ENCODE results near the gene KCNC1. TPM values are rescaled to one million over a fixed set of nuclear protein-coding genes. Genes with fewer than 3 reads are reported as not detected.

KCNC1 gene
- total RNA-seq, 1 experiment from 2014 or later, result 0.20 TPM

DNA sequence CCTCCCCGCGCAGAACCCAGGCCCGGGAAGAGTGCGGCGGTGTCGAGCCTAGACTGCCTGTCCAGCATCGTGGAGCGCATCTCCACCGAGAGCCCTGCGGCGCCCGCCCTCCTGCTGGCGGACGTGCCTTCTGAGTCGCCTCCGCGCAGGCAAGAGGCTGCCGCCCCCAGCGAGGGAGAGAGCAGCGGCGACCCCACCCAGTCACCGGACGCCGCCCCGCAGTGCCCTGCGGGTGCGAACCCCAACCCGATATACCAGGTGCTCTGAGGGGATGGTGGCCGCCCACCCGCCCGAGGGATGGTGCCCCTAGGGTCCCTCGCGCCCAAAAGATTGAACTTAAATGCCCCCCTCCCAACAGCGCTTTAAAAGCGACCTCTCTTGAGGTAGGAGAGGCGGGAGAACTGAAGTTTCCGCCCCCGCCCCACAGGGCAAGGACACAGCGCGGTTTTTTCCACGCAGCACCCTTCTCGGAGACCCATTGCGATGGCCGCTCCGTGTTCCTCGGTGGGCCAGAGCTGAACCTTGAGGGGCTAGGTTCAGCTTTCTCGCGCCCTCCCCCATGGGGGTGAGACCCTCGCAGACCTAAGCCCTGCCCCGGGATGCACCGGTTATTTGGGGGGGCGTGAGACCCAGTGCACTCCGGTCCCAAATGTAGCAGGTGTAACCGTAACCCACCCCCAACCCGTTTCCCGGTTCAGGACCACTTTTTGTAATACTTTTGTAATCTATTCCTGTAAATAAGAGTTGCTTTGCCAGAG is 13.2 kb upstream of the KCNC1 start (continued):
- TF ChIP-seq SMAD3 (CRISPR knock-in tag; IDR thresholded peaks at IDR 0.05; ENCODE audit: borderline replicate concordance) (no peak), CREB1 (CRISPR knock-in tag; IDR thresholded peaks at IDR 0.05) (no peak)
- TF ChIP-seq, protein P1, sequence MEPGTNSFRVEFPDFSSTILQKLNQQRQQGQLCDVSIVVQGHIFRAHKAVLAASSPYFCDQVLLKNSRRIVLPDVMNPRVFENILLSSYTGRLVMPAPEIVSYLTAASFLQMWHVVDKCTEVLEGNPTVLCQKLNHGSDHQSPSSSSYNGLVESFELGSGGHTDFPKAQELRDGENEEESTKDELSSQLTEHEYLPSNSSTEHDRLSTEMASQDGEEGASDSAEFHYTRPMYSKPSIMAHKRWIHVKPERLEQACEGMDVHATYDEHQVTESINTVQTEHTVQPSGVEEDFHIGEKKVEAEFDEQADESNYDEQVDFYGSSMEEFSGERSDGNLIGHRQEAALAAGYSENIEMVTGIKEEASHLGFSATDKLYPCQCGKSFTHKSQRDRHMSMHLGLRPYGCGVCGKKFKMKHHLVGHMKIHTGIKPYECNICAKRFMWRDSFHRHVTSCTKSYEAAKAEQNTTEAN (CRISPR knock-in tag; IDR thresholded peaks at IDR 0.05), result no peak

DNA sequence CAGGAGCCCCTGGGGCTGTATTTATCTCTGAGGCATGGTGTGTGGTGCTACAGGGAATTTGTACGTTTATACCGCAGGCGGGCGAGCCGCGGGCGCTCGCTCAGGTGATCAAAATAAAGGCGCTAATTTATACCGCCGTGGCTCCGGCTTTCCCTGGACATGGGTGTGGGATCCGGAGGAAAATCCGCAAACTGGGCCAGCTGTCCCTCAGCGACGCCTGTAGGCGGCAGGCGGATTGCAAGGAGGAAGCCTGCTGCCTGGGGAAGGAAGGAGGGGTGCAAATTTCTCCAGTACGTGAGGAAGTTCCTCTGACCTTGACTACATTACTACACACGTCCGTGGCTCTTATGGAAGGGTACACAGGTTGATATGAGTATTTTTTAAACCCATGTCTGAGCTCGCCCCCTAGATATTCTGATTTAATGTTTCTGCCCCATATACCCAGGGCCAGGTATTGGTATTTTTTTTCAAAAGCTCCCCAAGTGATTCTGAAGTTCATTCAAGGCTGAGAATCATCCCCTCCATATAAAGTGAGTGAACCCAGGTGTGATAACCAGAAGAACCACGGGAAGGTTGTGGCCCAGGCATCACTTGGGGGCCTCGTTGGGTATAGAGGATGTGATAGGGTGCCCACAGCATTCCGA is 12.5 kb upstream of the KCNC1 start:
- peak overlapping the region; percentile 58 for H3K4me3 Mint-ChIP-seq
- no peaks in the 10 kb centered on the region for H3K36me3 Mint-ChIP-seq
- CTCF ChIA-PET, result interaction anchor here (0.6 to 6.4 kb wide), 11 partner anchors 9 to 352 kb away, joined by 3 to 161 read pairs (median 5); partner anchors contain the start of gene KCNC1
- POLR2A ChIA-PET, result no interaction called here
- peaks cover 11% of the 10 kb centered on the region for H3K4me1 Mint-ChIP-seq
- no peak overlapping the region for H3K27ac Mint-ChIP-seq
- DNase-seq (ENCODE audit: low spot score) (peak; percentile 75), ATAC-seq (peak; percentile 12)
- no peaks in the 10 kb centered on the region for H3K9me3 Mint-ChIP-seq
- TF ChIP-seq NFYB (CRISPR knock-in tag; conservative IDR thresholded peaks at IDR 0.05; ENCODE audit: low read depth) (no peak), TP53 (CRISPR knock-in tag; IDR thresholded peaks at IDR 0.05) (no peak), RELA (CRISPR knock-in tag; IDR thresholded peaks at IDR 0.05; ENCODE audit: borderline replicate concordance) (no peak), ZNF219 (CRISPR knock-in tag; IDR thresholded peaks at IDR 0.05; ENCODE audit: borderline replicate concordance) (no peak), ZNF232 (CRISPR knock-in tag; IDR thresholded peaks at IDR 0.05) (no peak), FOXK1 (CRISPR knock-in tag; IDR thresholded peaks at IDR 0.05) (no peak)
- TF ChIP-seq, protein P2, sequence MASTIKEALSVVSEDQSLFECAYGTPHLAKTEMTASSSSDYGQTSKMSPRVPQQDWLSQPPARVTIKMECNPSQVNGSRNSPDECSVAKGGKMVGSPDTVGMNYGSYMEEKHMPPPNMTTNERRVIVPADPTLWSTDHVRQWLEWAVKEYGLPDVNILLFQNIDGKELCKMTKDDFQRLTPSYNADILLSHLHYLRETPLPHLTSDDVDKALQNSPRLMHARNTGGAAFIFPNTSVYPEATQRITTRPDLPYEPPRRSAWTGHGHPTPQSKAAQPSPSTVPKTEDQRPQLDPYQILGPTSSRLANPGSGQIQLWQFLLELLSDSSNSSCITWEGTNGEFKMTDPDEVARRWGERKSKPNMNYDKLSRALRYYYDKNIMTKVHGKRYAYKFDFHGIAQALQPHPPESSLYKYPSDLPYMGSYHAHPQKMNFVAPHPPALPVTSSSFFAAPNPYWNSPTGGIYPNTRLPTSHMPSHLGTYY (CRISPR knock-in tag; IDR thresholded peaks at IDR 0.05), result no peak
- TF ChIP-seq, protein P3, sequence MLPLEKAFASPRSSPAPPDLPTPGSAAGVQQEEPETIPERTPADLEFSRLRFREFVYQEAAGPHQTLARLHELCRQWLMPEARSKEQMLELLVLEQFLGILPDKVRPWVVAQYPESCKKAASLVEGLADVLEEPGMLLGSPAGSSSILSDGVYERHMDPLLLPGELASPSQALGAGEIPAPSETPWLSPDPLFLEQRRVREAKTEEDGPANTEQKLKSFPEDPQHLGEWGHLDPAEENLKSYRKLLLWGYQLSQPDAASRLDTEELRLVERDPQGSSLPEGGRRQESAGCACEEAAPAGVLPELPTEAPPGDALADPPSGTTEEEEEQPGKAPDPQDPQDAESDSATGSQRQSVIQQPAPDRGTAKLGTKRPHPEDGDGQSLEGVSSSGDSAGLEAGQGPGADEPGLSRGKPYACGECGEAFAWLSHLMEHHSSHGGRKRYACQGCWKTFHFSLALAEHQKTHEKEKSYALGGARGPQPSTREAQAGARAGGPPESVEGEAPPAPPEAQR (CRISPR knock-in tag; IDR thresholded peaks at IDR 0.05), result no peak
- H3K27me3 Mint-ChIP-seq (ENCODE audit: low read depth), result peaks cover 18% of the 10 kb centered on the region

DNA sequence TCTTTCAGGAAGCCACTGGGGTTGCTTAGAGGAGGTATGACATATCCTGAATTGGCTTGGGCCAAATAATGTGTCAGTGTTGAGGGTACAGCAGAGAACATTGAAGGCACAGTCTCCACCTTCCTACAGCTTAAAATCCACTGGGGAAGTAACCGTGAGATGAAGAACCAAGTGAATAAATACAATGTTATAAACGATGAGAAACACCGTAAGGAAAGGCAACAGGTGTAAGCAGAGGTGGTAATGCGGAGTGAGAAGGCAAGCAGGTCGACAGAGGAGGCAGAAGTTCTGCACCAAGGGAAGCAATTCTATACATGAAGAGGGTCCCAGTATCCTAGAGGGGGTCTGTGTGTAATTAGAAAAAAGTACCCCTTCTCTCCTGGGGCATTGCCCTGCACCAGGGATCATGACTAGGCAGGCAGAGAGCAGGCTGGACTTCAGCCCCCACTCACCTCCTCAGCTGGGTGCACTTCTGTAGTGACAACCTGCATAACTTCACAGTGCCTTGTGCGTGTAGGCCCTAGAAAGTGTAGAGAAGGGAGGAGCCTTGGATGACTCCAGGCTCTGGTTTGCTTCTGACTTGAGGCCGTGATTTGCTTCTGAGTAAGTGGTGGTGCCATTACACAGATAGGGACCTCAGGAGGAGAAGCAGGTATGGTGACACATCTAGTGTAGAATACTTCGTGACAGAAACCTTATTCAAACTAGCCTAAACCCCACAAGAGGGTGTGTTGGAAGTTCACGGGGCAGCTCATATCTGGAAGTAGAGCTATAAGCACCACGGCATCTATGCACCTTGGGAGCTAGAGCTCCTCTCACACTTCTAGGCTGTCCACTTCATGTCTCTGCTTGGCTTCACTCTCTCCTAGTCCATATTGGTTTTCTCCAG is 10.3 kb upstream of the KCNC1 start:
- ChIA-PET POLR2A (no interaction called here), CTCF (interaction anchor here (1.0 to 6.4 kb wide), 4 partner anchors 10 to 254 kb away, joined by 4 to 108 read pairs (median 44); partner anchors contain the start of gene KCNC1)
- Mint-ChIP-seq H3K9me3 (no peaks in the 10 kb centered on the region), H3K4me3 (no peak overlapping the region), H3K27me3 (ENCODE audit: low read depth) (peaks cover 30% of the 10 kb centered on the region), H3K36me3 (no peaks in the 10 kb centered on the region), H3K27ac (no peak overlapping the region), H3K4me1 (peaks cover 4% of the 10 kb centered on the region; the same call in 1 of the 2 replicates)
- TF ChIP-seq, protein P3 (CRISPR knock-in tag; IDR thresholded peaks at IDR 0.05), result no peak
- TF ChIP-seq TEAD1 (CRISPR knock-in tag; IDR thresholded peaks at IDR 0.05), result no peak
- DNase-seq (ENCODE audit: low spot score) (no peak), ATAC-seq (no peak)
